Loucy (cell line): Measurements from ENCODE around the gene TMEM132E.

Source experiments
- H2AFZ ChIP-seq: fragments of 200-600 bp; sonication (generic); 2 replicates; pipeline ENCODE4 v1.6.0; 2016; ENCODE audit warnings: antibody characterized with exemption, mild to moderate bottlenecking, low read length, moderate library complexity
- H3F3A ChIP-seq: fragments of 200-600 bp; 2 replicates; pipeline ENCODE4 v1.6.0; 2016; ENCODE audit warnings: antibody characterized with exemption, low read depth, mild to moderate bottlenecking
- H3K27me3 ChIP-seq: fragments of 200-600 bp; sonication (generic); 2 replicates; pipeline ENCODE4 v1.6.1; 2014; ENCODE audit warnings: low read length, mild to moderate bottlenecking; ENCODE audit not compliant: insufficient read depth, poor library complexity, severe bottlenecking
- H3K36me3 ChIP-seq: fragments of 200-600 bp; sonication (generic); 2 replicates; pipeline ENCODE4 v1.6.1; 2016; ENCODE audit warnings: low read length; ENCODE audit not compliant: insufficient read depth
- H3K4me1 ChIP-seq: fragments of 200-600 bp; sonication (generic); 2 replicates; pipeline ENCODE4 v1.5.1; 2014; ENCODE audit warnings: low read length, mild to moderate bottlenecking; ENCODE audit not compliant: insufficient read depth, poor library complexity, severe bottlenecking
- H3K4me2 ChIP-seq: fragments of 200-600 bp; sonication (generic); 2 replicates; pipeline ENCODE4 v1.6.0; 2014; ENCODE audit warnings: antibody characterized with exemption, low read length, low read depth, mild to moderate bottlenecking; ENCODE audit not compliant: poor library complexity, severe bottlenecking
- H3K4me3 ChIP-seq: fragments of 200-600 bp; sonication (generic); 2 replicates; pipeline ENCODE4 v1.5.1; 2014; ENCODE audit warnings: low read length, mild to moderate bottlenecking, mixed read lengths; ENCODE audit not compliant: poor library complexity, severe bottlenecking
- H3K79me2 ChIP-seq: fragments of 200-600 bp; sonication (generic); 2 replicates; pipeline ENCODE4 v1.6.1; 2014; ENCODE audit warnings: low read length; ENCODE audit not compliant: insufficient read depth
- H3K9ac ChIP-seq: fragments of 200-600 bp; sonication (generic); 2 replicates; pipeline ENCODE4 v1.6.0; 2014; ENCODE audit warnings: mild to moderate bottlenecking, low read depth, low read length, moderate library complexity; ENCODE audit not compliant: poor library complexity, severe bottlenecking
- H3K9me2 ChIP-seq: fragments of 200-600 bp; sonication (generic); replicated peaks from 2 replicates; pipeline ENCODE4 v1.6.1; 2016; ENCODE audit warnings: low read depth, low read length, mixed read lengths
- H3K9me3 ChIP-seq: fragments of 200-600 bp; sonication (generic); 2 replicates; pipeline ENCODE4 v1.6.1; 2014; ENCODE audit warnings: mild to moderate bottlenecking, antibody characterized with exemption, low read length, low read depth; ENCODE audit not compliant: insufficient read depth
- H4K20me1 ChIP-seq: fragments of 200-600 bp; sonication (generic); 2 replicates; pipeline ENCODE4 v1.6.0; 2014; ENCODE audit warnings: antibody characterized with exemption, low read length, mild to moderate bottlenecking; ENCODE audit not compliant: insufficient read depth, poor library complexity, severe bottlenecking
- EZH2phosphoT487 ChIP-seq: fragments of 200-600 bp; IDR thresholded peaks from 2 replicates; pipeline ENCODE4 v1.6.1; 2018; ENCODE audit warnings: antibody characterized with exemption, mild to moderate bottlenecking, moderate library complexity, borderline replicate concordance
- TF ChIP-seq, protein P1 (sequence below): fragments of 200-600 bp; sonication (generic); conservative IDR thresholded peaks from 2 replicates; pipeline ENCODE4 v1.5.1; 2014; ENCODE audit warnings: mild to moderate bottlenecking, antibody characterized with exemption, low read length

TMEM132E gene

GRCh38 chr17:34556931-34557330, 22.5 kb upstream of the TMEM132E start:
- Histone ChIP-seq H3K36me3 (no peaks in the 10 kb centered on the region), H3K4me2 (no peak overlapping the region)

DNA sequence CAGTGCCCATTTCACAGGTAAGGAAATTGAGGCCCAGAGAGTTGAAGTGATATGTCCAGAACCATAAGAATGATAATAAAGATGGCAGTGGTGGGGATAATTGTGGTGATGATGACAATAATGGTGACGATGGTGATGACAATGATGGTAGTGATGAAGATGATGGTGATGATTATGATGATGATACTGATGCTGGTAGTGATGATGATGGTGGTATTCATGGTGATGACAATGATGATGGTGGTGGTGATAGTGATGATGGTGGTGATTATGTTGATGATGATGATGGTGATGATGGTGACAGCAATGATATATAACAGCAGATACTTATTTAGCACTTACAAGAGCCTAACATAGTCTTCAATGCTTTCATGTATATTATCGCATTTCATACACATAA, 18.1 kb upstream of the TMEM132E start:
- no peaks in the 10 kb centered on the region for H3K27me3 ChIP-seq
- no peaks in the 10 kb centered on the region for H3K36me3 ChIP-seq
- H3K9me2 ChIP-seq, result no peaks in the 10 kb centered on the region
- H2AFZ ChIP-seq, result no peak overlapping the region
- H3K9ac ChIP-seq, result no peak overlapping the region
- no peak overlapping the region for H3K4me2 ChIP-seq
- H3K9me3 ChIP-seq, result no peaks in the 10 kb centered on the region
- no peaks in the 10 kb centered on the region for H3F3A ChIP-seq
- no peaks in the 10 kb centered on the region for H4K20me1 ChIP-seq
- no peaks in the 10 kb centered on the region for H3K79me2 ChIP-seq
- no peak overlapping the region for H3K4me3 ChIP-seq
- H3K4me1 ChIP-seq, result no peaks in the 10 kb centered on the region
- no peak for TF ChIP-seq EZH2phosphoT487
- TF ChIP-seq, protein P1, sequence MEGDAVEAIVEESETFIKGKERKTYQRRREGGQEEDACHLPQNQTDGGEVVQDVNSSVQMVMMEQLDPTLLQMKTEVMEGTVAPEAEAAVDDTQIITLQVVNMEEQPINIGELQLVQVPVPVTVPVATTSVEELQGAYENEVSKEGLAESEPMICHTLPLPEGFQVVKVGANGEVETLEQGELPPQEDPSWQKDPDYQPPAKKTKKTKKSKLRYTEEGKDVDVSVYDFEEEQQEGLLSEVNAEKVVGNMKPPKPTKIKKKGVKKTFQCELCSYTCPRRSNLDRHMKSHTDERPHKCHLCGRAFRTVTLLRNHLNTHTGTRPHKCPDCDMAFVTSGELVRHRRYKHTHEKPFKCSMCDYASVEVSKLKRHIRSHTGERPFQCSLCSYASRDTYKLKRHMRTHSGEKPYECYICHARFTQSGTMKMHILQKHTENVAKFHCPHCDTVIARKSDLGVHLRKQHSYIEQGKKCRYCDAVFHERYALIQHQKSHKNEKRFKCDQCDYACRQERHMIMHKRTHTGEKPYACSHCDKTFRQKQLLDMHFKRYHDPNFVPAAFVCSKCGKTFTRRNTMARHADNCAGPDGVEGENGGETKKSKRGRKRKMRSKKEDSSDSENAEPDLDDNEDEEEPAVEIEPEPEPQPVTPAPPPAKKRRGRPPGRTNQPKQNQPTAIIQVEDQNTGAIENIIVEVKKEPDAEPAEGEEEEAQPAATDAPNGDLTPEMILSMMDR, result no peak

More at GRCh38 chr17:34556931-34557330, 22.5 kb upstream of the TMEM132E start:
- Histone ChIP-seq H4K20me1 (no peaks in the 10 kb centered on the region), H3F3A (no peaks in the 10 kb centered on the region), H3K9ac (no peak overlapping the region), H3K4me1 (no peaks in the 10 kb centered on the region), H2AFZ (no peak overlapping the region), H3K79me2 (no peaks in the 10 kb centered on the region), H3K9me2 (no peaks in the 10 kb centered on the region), H3K4me3 (no peak overlapping the region), H3K9me3 (no peaks in the 10 kb centered on the region), H3K27me3 (no peaks in the 10 kb centered on the region)
- TF ChIP-seq, protein P1, result no peak
- no peak for TF ChIP-seq EZH2phosphoT487

DNA sequence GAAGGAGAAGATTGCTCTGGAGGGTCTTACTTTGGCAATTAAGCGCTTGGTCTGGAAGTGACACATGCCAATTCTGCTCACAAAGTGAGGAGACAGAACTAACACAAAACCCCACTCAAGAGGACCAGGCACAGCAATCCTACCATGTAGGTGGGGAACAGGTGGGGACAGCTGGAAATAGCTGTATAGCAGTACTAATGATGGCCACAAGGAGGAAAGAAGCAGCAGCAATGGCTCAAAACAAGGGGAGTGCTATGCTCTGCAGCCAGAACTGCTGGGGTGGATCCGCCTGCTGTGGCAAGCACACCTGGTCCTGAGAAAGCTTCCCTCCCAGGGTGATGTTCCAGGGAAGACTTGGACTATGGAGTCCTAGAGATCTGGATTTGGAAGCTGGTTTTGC, 17.0 kb upstream of the TMEM132E start:
- no peak overlapping the region for H3K4me3 ChIP-seq
- H3K9me2 ChIP-seq, result no peaks in the 10 kb centered on the region
- H3K9me3 ChIP-seq, result no peaks in the 10 kb centered on the region
- H3K36me3 ChIP-seq, result no peaks in the 10 kb centered on the region
- no peaks in the 10 kb centered on the region for H4K20me1 ChIP-seq
- no peaks in the 10 kb centered on the region for H3K79me2 ChIP-seq
- no peak overlapping the region for H2AFZ ChIP-seq
- no peaks in the 10 kb centered on the region for H3F3A ChIP-seq
- H3K4me1 ChIP-seq, result no peaks in the 10 kb centered on the region
- H3K4me2 ChIP-seq, result no peak overlapping the region
- no peak for TF ChIP-seq EZH2phosphoT487
- TF ChIP-seq, protein P1, result peak; percentile 57
- no peak overlapping the region for H3K9ac ChIP-seq
- H3K27me3 ChIP-seq, result no peaks in the 10 kb centered on the region
